ENCODE data around the gene CYTH2.

CYTH2 gene

GRCh38 chr19:48477698-48478338 is 8.6 kb downstream of the CYTH2 start:
- TF ChIP-seq ESRRG (CRISPR knock-in tag; IDR thresholded peaks at IDR 0.05) = no peak
- no peak for TF ChIP-seq ZNF8 (CRISPR knock-in tag; IDR thresholded peaks at IDR 0.05)
- no peak for TF ChIP-seq PPARA (CRISPR knock-in tag; IDR thresholded peaks at IDR 0.05; ENCODE audit: borderline replicate concordance)
- TF ChIP-seq, protein P1, sequence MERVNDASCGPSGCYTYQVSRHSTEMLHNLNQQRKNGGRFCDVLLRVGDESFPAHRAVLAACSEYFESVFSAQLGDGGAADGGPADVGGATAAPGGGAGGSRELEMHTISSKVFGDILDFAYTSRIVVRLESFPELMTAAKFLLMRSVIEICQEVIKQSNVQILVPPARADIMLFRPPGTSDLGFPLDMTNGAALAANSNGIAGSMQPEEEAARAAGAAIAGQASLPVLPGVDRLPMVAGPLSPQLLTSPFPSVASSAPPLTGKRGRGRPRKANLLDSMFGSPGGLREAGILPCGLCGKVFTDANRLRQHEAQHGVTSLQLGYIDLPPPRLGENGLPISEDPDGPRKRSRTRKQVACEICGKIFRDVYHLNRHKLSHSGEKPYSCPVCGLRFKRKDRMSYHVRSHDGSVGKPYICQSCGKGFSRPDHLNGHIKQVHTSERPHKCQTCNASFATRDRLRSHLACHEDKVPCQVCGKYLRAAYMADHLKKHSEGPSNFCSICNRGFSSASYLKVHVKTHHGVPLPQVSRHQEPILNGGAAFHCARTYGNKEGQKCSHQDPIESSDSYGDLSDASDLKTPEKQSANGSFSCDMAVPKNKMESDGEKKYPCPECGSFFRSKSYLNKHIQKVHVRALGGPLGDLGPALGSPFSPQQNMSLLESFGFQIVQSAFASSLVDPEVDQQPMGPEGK (CRISPR knock-in tag; IDR thresholded peaks at IDR 0.05; ENCODE audit: borderline replicate concordance) = no peak
- TF ChIP-seq, protein P2, sequence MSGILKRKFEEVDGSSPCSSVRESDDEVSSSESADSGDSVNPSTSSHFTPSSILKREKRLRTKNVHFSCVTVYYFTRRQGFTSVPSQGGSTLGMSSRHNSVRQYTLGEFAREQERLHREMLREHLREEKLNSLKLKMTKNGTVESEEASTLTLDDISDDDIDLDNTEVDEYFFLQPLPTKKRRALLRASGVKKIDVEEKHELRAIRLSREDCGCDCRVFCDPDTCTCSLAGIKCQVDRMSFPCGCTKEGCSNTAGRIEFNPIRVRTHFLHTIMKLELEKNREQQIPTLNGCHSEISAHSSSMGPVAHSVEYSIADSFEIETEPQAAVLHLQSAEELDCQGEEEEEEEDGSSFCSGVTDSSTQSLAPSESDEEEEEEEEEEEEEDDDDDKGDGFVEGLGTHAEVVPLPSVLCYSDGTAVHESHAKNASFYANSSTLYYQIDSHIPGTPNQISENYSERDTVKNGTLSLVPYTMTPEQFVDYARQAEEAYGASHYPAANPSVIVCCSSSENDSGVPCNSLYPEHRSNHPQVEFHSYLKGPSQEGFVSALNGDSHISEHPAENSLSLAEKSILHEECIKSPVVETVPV (CRISPR knock-in tag; IDR thresholded peaks at IDR 0.05) = no peak
- no peak for TF ChIP-seq BACH2 (CRISPR knock-in tag; IDR thresholded peaks at IDR 0.05; ENCODE audit: borderline replicate concordance)
- no peak for TF ChIP-seq ISL1 (CRISPR knock-in tag; IDR thresholded peaks at IDR 0.05)
- TF ChIP-seq CSDC2 (CRISPR knock-in tag; IDR thresholded peaks at IDR 0.05) = no peak
- no peak for ATAC-seq

- ATAC-seq = no peak
- TF ChIP-seq CSDC2 (CRISPR knock-in tag; IDR thresholded peaks at IDR 0.05) = no peak
- TF ChIP-seq ZNF8 (CRISPR knock-in tag; IDR thresholded peaks at IDR 0.05) = no peak
- TF ChIP-seq, protein P3, sequence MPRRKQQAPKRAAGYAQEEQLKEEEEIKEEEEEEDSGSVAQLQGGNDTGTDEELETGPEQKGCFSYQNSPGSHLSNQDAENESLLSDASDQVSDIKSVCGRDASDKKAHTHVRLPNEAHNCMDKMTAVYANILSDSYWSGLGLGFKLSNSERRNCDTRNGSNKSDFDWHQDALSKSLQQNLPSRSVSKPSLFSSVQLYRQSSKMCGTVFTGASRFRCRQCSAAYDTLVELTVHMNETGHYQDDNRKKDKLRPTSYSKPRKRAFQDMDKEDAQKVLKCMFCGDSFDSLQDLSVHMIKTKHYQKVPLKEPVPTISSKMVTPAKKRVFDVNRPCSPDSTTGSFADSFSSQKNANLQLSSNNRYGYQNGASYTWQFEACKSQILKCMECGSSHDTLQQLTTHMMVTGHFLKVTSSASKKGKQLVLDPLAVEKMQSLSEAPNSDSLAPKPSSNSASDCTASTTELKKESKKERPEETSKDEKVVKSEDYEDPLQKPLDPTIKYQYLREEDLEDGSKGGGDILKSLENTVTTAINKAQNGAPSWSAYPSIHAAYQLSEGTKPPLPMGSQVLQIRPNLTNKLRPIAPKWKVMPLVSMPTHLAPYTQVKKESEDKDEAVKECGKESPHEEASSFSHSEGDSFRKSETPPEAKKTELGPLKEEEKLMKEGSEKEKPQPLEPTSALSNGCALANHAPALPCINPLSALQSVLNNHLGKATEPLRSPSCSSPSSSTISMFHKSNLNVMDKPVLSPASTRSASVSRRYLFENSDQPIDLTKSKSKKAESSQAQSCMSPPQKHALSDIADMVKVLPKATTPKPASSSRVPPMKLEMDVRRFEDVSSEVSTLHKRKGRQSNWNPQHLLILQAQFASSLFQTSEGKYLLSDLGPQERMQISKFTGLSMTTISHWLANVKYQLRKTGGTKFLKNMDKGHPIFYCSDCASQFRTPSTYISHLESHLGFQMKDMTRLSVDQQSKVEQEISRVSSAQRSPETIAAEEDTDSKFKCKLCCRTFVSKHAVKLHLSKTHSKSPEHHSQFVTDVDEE (CRISPR knock-in tag; IDR thresholded peaks at IDR 0.05) = no peak
- TF ChIP-seq TOX (CRISPR knock-in tag; IDR thresholded peaks at IDR 0.05; ENCODE audit: borderline replicate concordance) = no peak
- TF ChIP-seq TCF4 (CRISPR knock-in tag; IDR thresholded peaks at IDR 0.05; ENCODE audit: borderline replicate concordance) = no peak
- no peak for TF ChIP-seq ZNF70 (CRISPR knock-in tag; IDR thresholded peaks at IDR 0.05)
- TF ChIP-seq ZFP3 (CRISPR knock-in tag; IDR thresholded peaks at IDR 0.05) = no peak
Observed at GRCh38 chr19:48478339-48479256, 9.4 kb downstream of the CYTH2 start.

GRCh38 chr19:48479686-48480085 is 10.5 kb downstream of the CYTH2 start:
- no peak for ATAC-seq

More at GRCh38 chr19:48479686-48480085, 10.5 kb downstream of the CYTH2 start:
- TF ChIP-seq, protein P4, sequence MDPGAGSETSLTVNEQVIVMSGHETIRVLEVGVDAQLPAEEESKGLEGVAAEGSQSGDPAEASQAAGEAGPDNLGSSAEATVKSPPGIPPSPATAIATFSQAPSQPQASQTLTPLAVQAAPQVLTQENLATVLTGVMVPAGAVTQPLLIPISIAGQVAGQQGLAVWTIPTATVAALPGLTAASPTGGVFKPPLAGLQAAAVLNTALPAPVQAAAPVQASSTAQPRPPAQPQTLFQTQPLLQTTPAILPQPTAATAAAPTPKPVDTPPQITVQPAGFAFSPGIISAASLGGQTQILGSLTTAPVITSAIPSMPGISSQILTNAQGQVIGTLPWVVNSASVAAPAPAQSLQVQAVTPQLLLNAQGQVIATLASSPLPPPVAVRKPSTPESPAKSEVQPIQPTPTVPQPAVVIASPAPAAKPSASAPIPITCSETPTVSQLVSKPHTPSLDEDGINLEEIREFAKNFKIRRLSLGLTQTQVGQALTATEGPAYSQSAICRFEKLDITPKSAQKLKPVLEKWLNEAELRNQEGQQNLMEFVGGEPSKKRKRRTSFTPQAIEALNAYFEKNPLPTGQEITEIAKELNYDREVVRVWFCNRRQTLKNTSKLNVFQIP (CRISPR knock-in tag; IDR thresholded peaks at IDR 0.05; ENCODE audit: borderline replicate concordance, low read depth) = no peak
- TF ChIP-seq, protein P1 (CRISPR knock-in tag; IDR thresholded peaks at IDR 0.05; ENCODE audit: borderline replicate concordance) = no peak
- TF ChIP-seq TOX (CRISPR knock-in tag; IDR thresholded peaks at IDR 0.05; ENCODE audit: borderline replicate concordance) = no peak
- no peak for TF ChIP-seq GLIS3 (CRISPR knock-in tag; IDR thresholded peaks at IDR 0.05)
- no peak for TF ChIP-seq PPARA (CRISPR knock-in tag; IDR thresholded peaks at IDR 0.05; ENCODE audit: borderline replicate concordance)
- TF ChIP-seq ZFP30 (CRISPR knock-in tag; IDR thresholded peaks at IDR 0.05) = no peak
- TF ChIP-seq ARNTL (CRISPR knock-in tag; IDR thresholded peaks at IDR 0.05; ENCODE audit: borderline replicate concordance, low read depth) = no peak
- TF ChIP-seq TCF4 (CRISPR knock-in tag; IDR thresholded peaks at IDR 0.05; ENCODE audit: borderline replicate concordance) = no peak
- TF ChIP-seq ESRRG (CRISPR knock-in tag; IDR thresholded peaks at IDR 0.05) = no peak
- no peak for TF ChIP-seq ZC3H10 (CRISPR knock-in tag; IDR thresholded peaks at IDR 0.05)
